Fibroblast of the aortic adventitia (primary cell): ENCODE data around the gene CPSF3. TPM values are rescaled to one million over a fixed set of nuclear protein-coding genes. Genes with fewer than 3 reads are reported as not detected.

Experiments used
- DNase-seq: peaks from one replicate; pipeline ENCODE4 v3.0.0-alpha.2; 2010; ENCODE audit warnings: low read depth
- H3K4me3 ChIP-seq: 2 replicates; pipeline ENCODE4 v1.5.1; 2011; ENCODE audit warnings: low read depth, mild to moderate bottlenecking, control low read depth, low read length, moderate library complexity
- CTCF ChIP-seq: IDR thresholded peaks from 2 replicates; pipeline ENCODE4 v1.5.1; 2011; ENCODE audit warnings: mild to moderate bottlenecking, low read length, control low read depth, inconsistent platforms; ENCODE audit not compliant: insufficient read depth
- total RNA-seq: library from RNA; depleted of rRNA; stranded (reverse); fragments of >200 nt; gene quantifications from 2 replicates; pipeline ENCODE4 v1.2.3, GENCODE V29; 2012; ENCODE audit warnings: low replicate concordance

The CPSF3 gene
- total RNA-seq, 1 donor, result 62.2 TPM

- TF ChIP-seq CTCF, result no peak
Observed at GRCh38 chr2:9466147-9466683, 42.8 kb downstream of the CPSF3 start.

GRCh38 chr2:9467687-9468086 lies 44.2 kb downstream of the CPSF3 start:
- no peak for DNase-seq
- no peak for TF ChIP-seq CTCF
- H3K4me3 ChIP-seq, result no peak overlapping the region

More at GRCh38 chr2:9466147-9466683, 42.8 kb downstream of the CPSF3 start:
- DNase-seq, result no peak
- H3K4me3 ChIP-seq, result no peak overlapping the region

GRCh38 chr2:9471206-9471605 lies 47.8 kb downstream of the CPSF3 start:
- no peak for DNase-seq
- no peak overlapping the region for H3K4me3 ChIP-seq
- TF ChIP-seq CTCF, result no peak

GRCh38 chr2:9472511-9472910 lies 49.1 kb downstream of the CPSF3 start:
- no peak for TF ChIP-seq CTCF
- no peak for DNase-seq
- H3K4me3 ChIP-seq, result no peak overlapping the region

- H3K4me3 ChIP-seq, result peak overlapping the region; percentile 74
- no peak for TF ChIP-seq CTCF
- DNase-seq, result no peak
Observed at GRCh38 chr2:9473308-9473984, 50.0 kb downstream of the CPSF3 start.

GRCh38 chr2:9473985-9474360 lies 50.5 kb downstream of the CPSF3 start:
- no peak for TF ChIP-seq CTCF
- peak overlapping the region; percentile 74 for H3K4me3 ChIP-seq
- DNase-seq, result peak; percentile 32
